ENCODE results near the gene PROSER1. TPM values are rescaled to one million over a fixed set of nuclear protein-coding genes. Genes with fewer than 3 reads are reported as not detected.

Gene PROSER1
- total RNA-seq, 1 experiment from 2014 or later: 94.6 TPM

GRCh38 chr13:39073983-39074382 lies 36.1 kb upstream of the PROSER1 start (continued):
- TF ChIP-seq ATF6 (CRISPR knock-in tag; IDR thresholded peaks at IDR 0.05) (no peak), ZNF512 (CRISPR knock-in tag; IDR thresholded peaks at IDR 0.05; ENCODE audit: borderline replicate concordance) (no peak), CREM (CRISPR knock-in tag; IDR thresholded peaks at IDR 0.05) (no peak), NR2C2 (CRISPR knock-in tag; IDR thresholded peaks at IDR 0.05) (no peak), ZNF219 (CRISPR knock-in tag; IDR thresholded peaks at IDR 0.05; ENCODE audit: borderline replicate concordance) (no peak)

GRCh38 chr13:39072842-39073241 lies 35.0 kb upstream of the PROSER1 start:
- POLR2A ChIA-PET: no interaction called here
- no peak for TF ChIP-seq ZNF232 (CRISPR knock-in tag; IDR thresholded peaks at IDR 0.05)
- TF ChIP-seq FOXJ3 (CRISPR knock-in tag; IDR thresholded peaks at IDR 0.05; ENCODE audit: borderline replicate concordance): no peak
- no peak for TF ChIP-seq ZNF317 (CRISPR knock-in tag; IDR thresholded peaks at IDR 0.05; ENCODE audit: borderline replicate concordance, low read depth)
- no peak for TF ChIP-seq SP1 (CRISPR knock-in tag; conservative IDR thresholded peaks at IDR 0.05)
- TF ChIP-seq ATF1 (CRISPR knock-in tag; IDR thresholded peaks at IDR 0.05): no peak
- no peak for TF ChIP-seq ZNF396 (CRISPR knock-in tag; IDR thresholded peaks at IDR 0.05; ENCODE audit: borderline replicate concordance)
- TF ChIP-seq, protein P1, sequence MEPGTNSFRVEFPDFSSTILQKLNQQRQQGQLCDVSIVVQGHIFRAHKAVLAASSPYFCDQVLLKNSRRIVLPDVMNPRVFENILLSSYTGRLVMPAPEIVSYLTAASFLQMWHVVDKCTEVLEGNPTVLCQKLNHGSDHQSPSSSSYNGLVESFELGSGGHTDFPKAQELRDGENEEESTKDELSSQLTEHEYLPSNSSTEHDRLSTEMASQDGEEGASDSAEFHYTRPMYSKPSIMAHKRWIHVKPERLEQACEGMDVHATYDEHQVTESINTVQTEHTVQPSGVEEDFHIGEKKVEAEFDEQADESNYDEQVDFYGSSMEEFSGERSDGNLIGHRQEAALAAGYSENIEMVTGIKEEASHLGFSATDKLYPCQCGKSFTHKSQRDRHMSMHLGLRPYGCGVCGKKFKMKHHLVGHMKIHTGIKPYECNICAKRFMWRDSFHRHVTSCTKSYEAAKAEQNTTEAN (CRISPR knock-in tag; IDR thresholded peaks at IDR 0.05): no peak
- no peak for TF ChIP-seq CDX4 (CRISPR knock-in tag; IDR thresholded peaks at IDR 0.05; ENCODE audit: borderline replicate concordance)
- TF ChIP-seq JUN (CRISPR knock-in tag; IDR thresholded peaks at IDR 0.05): no peak
- no peak for TF ChIP-seq SMAD4 (CRISPR knock-in tag; IDR thresholded peaks at IDR 0.05)
- no peak for TF ChIP-seq ESRRA (CRISPR knock-in tag; IDR thresholded peaks at IDR 0.05; ENCODE audit: borderline replicate concordance)
- TF ChIP-seq, protein P2, sequence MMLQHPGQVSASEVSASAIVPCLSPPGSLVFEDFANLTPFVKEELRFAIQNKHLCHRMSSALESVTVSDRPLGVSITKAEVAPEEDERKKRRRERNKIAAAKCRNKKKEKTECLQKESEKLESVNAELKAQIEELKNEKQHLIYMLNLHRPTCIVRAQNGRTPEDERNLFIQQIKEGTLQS (CRISPR knock-in tag; conservative IDR thresholded peaks at IDR 0.05): no peak
- TF ChIP-seq ZNF512 (CRISPR knock-in tag; IDR thresholded peaks at IDR 0.05; ENCODE audit: borderline replicate concordance): no peak
- TF ChIP-seq FOXK1 (CRISPR knock-in tag; IDR thresholded peaks at IDR 0.05): no peak
- TF ChIP-seq E2F1 (CRISPR knock-in tag; IDR thresholded peaks at IDR 0.05): no peak
- TF ChIP-seq CREM (CRISPR knock-in tag; IDR thresholded peaks at IDR 0.05): no peak
- no peak for TF ChIP-seq MLX (CRISPR knock-in tag; IDR thresholded peaks at IDR 0.05)
- no peak overlapping the region for H3K27ac Mint-ChIP-seq
- no peaks in the 10 kb centered on the region for H3K27me3 Mint-ChIP-seq (ENCODE audit: low read depth)
- no peaks in the 10 kb centered on the region for H3K9me3 Mint-ChIP-seq
- no peak for DNase-seq (ENCODE audit: low spot score)
- no peaks in the 10 kb centered on the region for H3K36me3 Mint-ChIP-seq
- peaks cover 4% of the 10 kb centered on the region for H3K4me1 Mint-ChIP-seq
- no peak for ATAC-seq
- no peak overlapping the region for H3K4me3 Mint-ChIP-seq
- CTCF ChIA-PET: interaction anchor here (1.3 to 2.2 kb wide), 2 partner anchors 539 to 543 kb away, joined by 5 to 6 read pairs; no protein-coding TSS in a partner anchor
